Measurements from ENCODE around the gene OR4L1.
"Not testable (repeated sequence)": the region's sequence is repeated elsewhere in the genome, so short reads cannot be mapped to it uniquely, and the experiment has no call there.

The OR4L1 gene

DNA sequence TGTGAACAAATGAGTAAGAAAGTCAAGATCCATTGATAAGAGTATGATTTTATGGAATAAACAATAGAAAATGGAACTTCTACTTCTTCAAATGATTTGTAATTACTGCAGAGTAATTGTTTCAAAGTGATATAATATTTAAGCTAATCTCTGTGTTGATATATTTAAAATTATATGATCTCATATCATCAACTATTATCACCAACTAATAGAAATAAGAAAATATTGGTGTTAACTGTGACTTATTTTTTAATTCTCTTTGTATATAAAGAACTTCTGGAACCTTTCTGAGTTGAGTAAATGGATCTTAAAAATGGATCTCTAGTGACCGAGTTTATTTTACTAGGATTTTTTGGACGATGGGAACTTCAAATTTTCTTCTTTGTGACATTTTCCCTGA lies at the start of gene OR4L1:
TSS of gene OR4L1 (plus strand) at position 301 of the 400 bp plus-strand sequence. CDS start at position 301, 0 bp downstream.
- Mint-ChIP-seq H3K9me3 (no peaks in the 10 kb centered on the region), H3K36me3 (ENCODE audit: low read depth) (no peaks in the 10 kb centered on the region), H3K4me1 (ENCODE audit: low read depth) (no peaks in the 10 kb centered on the region), H3K4me3 (no peak within 1 kb of the TSS), H3K27me3 (no peaks in the 10 kb centered on the region), H3K27ac (no peak within 1 kb of the TSS)
- intact Hi-C loops (cut with micrococcal nuclease) = no loop called here

GRCh38 chr14:20019257-20019865 lies 40.5 kb upstream of the OR4L1 start, which contains the start of gene OR4K14:
Gene OR4K14, minus strand, starts transcription at chr14:20019307. Its CDS starts 4,114 bp downstream, at chr14:20015193.
- Mint-ChIP-seq H3K27me3 (no peaks in the 10 kb centered on the region), H3K27ac (no peak within 1 kb of the TSS), H3K4me3 (no peak within 1 kb of the TSS), H3K36me3 (ENCODE audit: low read depth) (no peaks in the 10 kb centered on the region), H3K4me1 (ENCODE audit: low read depth) (no peaks in the 10 kb centered on the region), H3K9me3 (peaks cover 6% of the 10 kb centered on the region)
- intact Hi-C loops (cut with micrococcal nuclease) = no loop called here

- no peaks in the 10 kb centered on the region for H3K36me3 Mint-ChIP-seq (ENCODE audit: low read depth)
- no peaks in the 10 kb centered on the region for H3K9me3 Mint-ChIP-seq
- intact Hi-C loops (cut with micrococcal nuclease) = no loop called here
- H3K27ac Mint-ChIP-seq = no peak overlapping the region
- H3K4me1 Mint-ChIP-seq (ENCODE audit: low read depth) = no peaks in the 10 kb centered on the region
- no peak overlapping the region for H3K4me3 Mint-ChIP-seq
- H3K27me3 Mint-ChIP-seq = no peaks in the 10 kb centered on the region
These were observed 28.8 kb upstream of the OR4L1 start for GRCh38 chr14:20031058-20031457.

- no peak overlapping the region for H3K27ac Mint-ChIP-seq
- H3K36me3 Mint-ChIP-seq (ENCODE audit: low read depth) = no peaks in the 10 kb centered on the region
- H3K9me3 Mint-ChIP-seq = no peaks in the 10 kb centered on the region
- intact Hi-C loops (cut with micrococcal nuclease) = no loop called here
- H3K4me1 Mint-ChIP-seq (ENCODE audit: low read depth) = no peaks in the 10 kb centered on the region
- no peak overlapping the region for H3K4me3 Mint-ChIP-seq
- H3K27me3 Mint-ChIP-seq = no peaks in the 10 kb centered on the region
These were observed 24.4 kb upstream of the OR4L1 start for GRCh38 chr14:20035449-20035848.

DNA sequence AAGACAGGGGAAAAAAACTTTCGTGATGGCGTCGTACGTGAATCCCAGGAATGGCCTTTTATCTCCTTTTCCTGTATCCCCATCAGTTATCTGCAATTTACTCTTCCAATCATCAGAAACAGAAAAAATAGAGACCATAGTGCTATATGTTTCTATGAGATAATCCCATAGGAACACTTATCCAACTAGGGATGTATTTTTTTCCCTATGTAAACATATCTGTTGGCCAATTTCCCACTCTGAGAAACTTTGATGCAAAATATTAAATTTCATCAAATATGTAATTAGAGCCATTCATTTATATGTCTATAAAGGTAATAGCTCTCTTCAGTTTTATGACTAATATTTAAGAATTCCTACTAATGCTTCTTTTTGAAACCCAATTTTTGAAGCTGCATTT lies 23.9 kb upstream of the OR4L1 start, which contains the start of gene OR4K13:
TSS of gene OR4K13 (minus strand) at position 101 of the 400 bp plus-strand sequence. CDS start 1,280 bp downstream, outside the sequence.
- Mint-ChIP-seq H3K36me3 (ENCODE audit: low read depth) (no peaks in the 10 kb centered on the region), H3K9me3 (no peaks in the 10 kb centered on the region), H3K4me3 (no peak within 1 kb of the TSS), H3K4me1 (ENCODE audit: low read depth) (no peaks in the 10 kb centered on the region), H3K27ac (no peak within 1 kb of the TSS), H3K27me3 (no peaks in the 10 kb centered on the region)
- intact Hi-C loops (cut with micrococcal nuclease) = no loop called here

DNA sequence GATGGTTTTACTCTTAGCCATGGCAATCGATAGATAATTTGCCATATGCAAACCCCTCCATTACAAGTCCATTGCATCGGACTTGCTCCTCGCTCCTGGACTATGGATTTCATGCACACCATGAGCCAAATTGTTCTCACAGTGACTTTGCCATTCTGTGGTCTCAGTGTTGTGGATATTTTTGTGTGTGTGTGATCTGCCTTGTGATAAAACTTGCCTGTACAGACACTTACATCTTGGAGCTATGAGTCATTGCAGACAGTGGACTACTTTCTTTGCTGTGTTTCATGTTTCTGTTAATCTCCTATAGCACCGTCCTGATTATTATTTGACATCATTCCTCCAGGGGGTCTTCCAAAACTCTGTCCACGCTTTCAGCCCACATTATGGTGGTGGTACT lies 15.6 kb upstream of the OR4L1 start:
- Mint-ChIP-seq H3K27ac (no peak overlapping the region), H3K27me3 (no peaks in the 10 kb centered on the region), H3K4me3 (no peak overlapping the region), H3K4me1 (ENCODE audit: low read depth) (no peaks in the 10 kb centered on the region), H3K36me3 (ENCODE audit: low read depth) (no peaks in the 10 kb centered on the region), H3K9me3 (no peaks in the 10 kb centered on the region)
- intact Hi-C loops (cut with micrococcal nuclease) = no loop called here

DNA sequence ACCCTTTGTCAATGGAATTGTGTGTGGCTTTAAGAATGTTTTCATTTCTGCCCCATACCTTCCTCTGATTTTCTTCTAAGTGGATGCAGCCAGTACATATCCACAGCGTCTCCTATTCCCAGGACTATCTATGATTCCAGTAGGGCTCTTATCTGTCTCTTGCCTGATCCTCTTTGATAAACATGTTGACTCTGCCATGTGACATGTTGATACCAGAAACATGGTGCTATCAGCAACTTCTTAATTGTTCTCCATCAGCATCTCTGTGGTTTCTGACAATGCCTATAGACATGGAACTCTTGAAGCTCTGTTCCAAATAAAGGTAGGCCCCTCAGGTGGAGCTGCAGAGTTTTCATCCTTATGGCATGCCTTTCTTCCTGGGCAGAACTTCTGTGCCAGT lies 11.6 kb upstream of the OR4L1 start:
- H3K27me3 Mint-ChIP-seq = no peaks in the 10 kb centered on the region
- intact Hi-C loops (cut with micrococcal nuclease) = no loop called here
- no peaks in the 10 kb centered on the region for H3K9me3 Mint-ChIP-seq
- no peaks in the 10 kb centered on the region for H3K36me3 Mint-ChIP-seq (ENCODE audit: low read depth)
- H3K4me3 Mint-ChIP-seq = no peak overlapping the region
- no peak overlapping the region for H3K27ac Mint-ChIP-seq
- H3K4me1 Mint-ChIP-seq (ENCODE audit: low read depth) = no peaks in the 10 kb centered on the region

DNA sequence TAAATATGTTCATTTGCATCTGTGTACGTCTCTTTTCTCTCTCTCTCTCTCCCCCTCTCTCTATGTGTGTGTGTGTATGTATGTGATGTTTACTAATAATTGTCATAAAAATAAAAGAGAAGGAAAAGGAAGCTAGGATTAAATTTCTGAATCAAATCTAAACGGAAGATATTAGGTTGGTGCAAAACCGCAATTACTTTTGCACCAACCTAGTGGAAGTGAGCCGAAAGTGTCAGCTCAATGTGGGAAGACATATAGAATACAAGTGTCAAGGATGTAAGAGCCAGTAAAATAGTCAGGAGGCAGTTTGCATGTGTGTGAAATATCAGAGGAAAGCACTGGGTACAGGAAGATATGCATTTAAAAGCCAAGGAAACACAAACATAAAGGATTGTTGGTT lies 32.2 kb downstream of the OR4L1 start:
- no peaks in the 10 kb centered on the region for H3K4me1 Mint-ChIP-seq (ENCODE audit: low read depth)
- no peaks in the 10 kb centered on the region for H3K36me3 Mint-ChIP-seq (ENCODE audit: low read depth)
- no peaks in the 10 kb centered on the region for H3K9me3 Mint-ChIP-seq
- no peak overlapping the region for H3K27ac Mint-ChIP-seq
- intact Hi-C loops (cut with micrococcal nuclease) = no loop called here
- no peak overlapping the region for H3K4me3 Mint-ChIP-seq
- no peaks in the 10 kb centered on the region for H3K27me3 Mint-ChIP-seq

DNA sequence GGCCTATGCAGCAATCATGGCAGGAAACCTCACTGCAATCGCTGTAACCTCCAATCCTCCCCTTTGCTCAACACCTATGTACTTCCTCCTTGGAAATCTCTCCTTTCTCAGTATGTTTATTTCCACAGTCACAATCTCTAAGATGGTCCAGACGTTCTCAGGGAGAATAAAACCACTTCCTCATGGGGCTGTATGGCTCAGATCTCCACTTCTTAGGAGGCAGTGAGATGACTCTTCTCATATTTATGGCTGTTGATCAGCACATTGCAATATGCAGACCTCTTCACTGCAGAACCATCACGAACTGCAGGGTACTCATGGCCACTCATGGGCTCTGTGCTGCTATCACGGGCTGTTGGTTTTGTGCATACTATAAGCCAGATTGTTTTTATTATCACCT lies 33.6 kb downstream of the OR4L1 start:
- Mint-ChIP-seq H3K36me3 (ENCODE audit: low read depth) (no peaks in the 10 kb centered on the region), H3K9me3 (no peaks in the 10 kb centered on the region), H3K27ac (no peak overlapping the region), H3K4me3 (no peak overlapping the region), H3K4me1 (ENCODE audit: low read depth) (no peaks in the 10 kb centered on the region), H3K27me3 (no peaks in the 10 kb centered on the region)
- intact Hi-C loops (cut with micrococcal nuclease) = no loop called here

GRCh38 chr14:20098926-20099770 lies 39.3 kb downstream of the OR4L1 start:
- H3K27me3 Mint-ChIP-seq; H3K36me3 Mint-ChIP-seq (ENCODE audit: low read depth); H3K9me3 Mint-ChIP-seq; H3K27ac Mint-ChIP-seq; H3K4me1 Mint-ChIP-seq (ENCODE audit: low read depth); H3K4me3 Mint-ChIP-seq; intact Hi-C loops (cut with micrococcal nuclease): not testable (repeated sequence)

- intact Hi-C loops (cut with micrococcal nuclease) = no loop called here
- Mint-ChIP-seq H3K27ac (no peak within 1 kb of the TSS), H3K27me3 (no peaks in the 10 kb centered on the region), H3K36me3 (ENCODE audit: low read depth) (no peaks in the 10 kb centered on the region), H3K9me3 (peaks cover 9% of the 10 kb centered on the region), H3K4me3 (no peak within 1 kb of the TSS), H3K4me1 (ENCODE audit: low read depth) (no peaks in the 10 kb centered on the region)
These were observed 50.6 kb downstream of the OR4L1 start, which contains the start of gene OR4K17 for GRCh38 chr14:20110438-20110837. Gene OR4K17, plus strand, starts transcription at chr14:20110739. Its CDS starts 6,761 bp downstream, at chr14:20117500.
